Natural killer cell (primary cell): ENCODE measurements around the gene KRT74. TPM values are rescaled to one million over a fixed set of nuclear protein-coding genes. Genes with fewer than 3 reads are reported as not detected.
"Not testable (repeated sequence)": the region's sequence is repeated elsewhere in the genome, so short reads cannot be mapped to it uniquely, and the experiment has no call there.

Experiments
- ATAC-seq, 3 donors: fragments of 150-1000 bp in 2 of 3; fragments of 200-7000 bp in 1 of 3; cut with Tn5 transposase; 1 replicate in 1 of 3; 2 replicates in 2 of 3; pipeline ENCODE4 v1.10.0; 2021; ENCODE audit warnings: mild to moderate bottlenecking in 2 of 3, moderate library complexity in 2 of 3
- DNase-seq, 2 donors: peaks; one replicate each; pipeline versions ENCODE4 v3.0.0 to v3.0.0-alpha.2; 2013 to 2021; ENCODE audit warnings: mixed read lengths in 1 of 2
- H3K27ac ChIP-seq: one replicate; pipeline ENCODE4 v1.5.1; 2013; ENCODE audit warnings: mild to moderate bottlenecking, low read length
- H3K27me3 ChIP-seq: one replicate; pipeline ENCODE4 v1.6.1; 2013; ENCODE audit warnings: low read length; ENCODE audit not compliant: control insufficient read depth, insufficient read depth
- H3K36me3 ChIP-seq: one replicate; pipeline ENCODE4 v1.6.1; 2013; ENCODE audit warnings: low read length; ENCODE audit not compliant: control insufficient read depth, insufficient read depth
- H3K4me1 ChIP-seq: one replicate; pipeline ENCODE4 v1.6.1; 2013; ENCODE audit warnings: low read length; ENCODE audit not compliant: control insufficient read depth, insufficient read depth
- H3K4me3 ChIP-seq: one replicate; pipeline ENCODE4 v1.5.1; 2013; ENCODE audit warnings: low read length
- H3K9me3 ChIP-seq: one replicate; pipeline ENCODE4 v1.6.1; 2013; ENCODE audit warnings: low read length; ENCODE audit not compliant: control insufficient read depth, insufficient read depth
- H3K27ac Mint-ChIP-seq, 2 donors: one replicate each; pipeline ENCODE4 v1.8.0; 2022; ENCODE audit warnings: mild to moderate bottlenecking in 2 of 2, mixed read lengths in 2 of 2, moderate library complexity in 1 of 2
- H3K27me3 Mint-ChIP-seq, 2 donors: one replicate each; pipeline ENCODE4 v1.8.0; 2022; ENCODE audit warnings: low read depth in 2 of 2, mixed read lengths in 2 of 2
- H3K36me3 Mint-ChIP-seq: one replicate; pipeline ENCODE4 v1.8.0; 2022; ENCODE audit warnings: mixed read lengths
- H3K4me1 Mint-ChIP-seq, 2 donors: one replicate each; pipeline ENCODE4 v1.8.0; 2022; ENCODE audit warnings: mixed read lengths in 2 of 2
- H3K4me3 Mint-ChIP-seq: one replicate; pipeline ENCODE4 v1.8.0; 2022; ENCODE audit warnings: mild to moderate bottlenecking, moderate library complexity, mixed read lengths
- H3K9me3 Mint-ChIP-seq, 2 donors: one replicate each; pipeline ENCODE4 v1.8.0; 2022; ENCODE audit warnings: mixed read lengths in 2 of 2
- CTCF ChIP-seq: fragments of 200-600 bp; IDR thresholded peaks from one replicate; pipeline ENCODE4 v1.8.0; 2022; ENCODE audit warnings: antibody characterized with exemption
- WGBS: methylation state at CpG from one replicate; pipeline ENCODE4 v1.1.7; 2013; ENCODE audit warnings: missing lambda C conversion rate; ENCODE audit not compliant: insufficient coverage; 5-methylcytosine and 5-hydroxymethylcytosine counted together
- intact Hi-C: fragments of 100-400 bp; cut with micrococcal nuclease; formaldehyde crosslinking; loops from one replicate; pipeline ENCODE4 v1.14.2; 2022
- total RNA-seq, 4 donors: library from RNA; stranded (reverse); fragments of 120-200 nt in 1 of 4; gene quantifications; one replicate each; pipeline versions ENCODE4 v1.2.3 to v1.2.4, GENCODE V29; 2013 to 2022

KRT74 gene
- total RNA-seq, 3 donors from 2014 or later (not counting 1 experiment from before 2014, with no cell fraction given): 0.38 to 1.2 (median 0.38) TPM

GRCh38 chr12:52598966-52599365 lies 25.3 kb upstream of the KRT74 start:
- Histone ChIP-seq H3K9me3 (no peaks in the 10 kb centered on the region), H3K27me3 (peaks cover 10% of the 10 kb centered on the region), H3K4me1 (no peaks in the 10 kb centered on the region), H3K36me3 (no peaks in the 10 kb centered on the region), H3K4me3 (no peak overlapping the region), H3K27ac (no peak overlapping the region)
- H3K4me3 Mint-ChIP-seq: no peak overlapping the region
- DNase-seq (no peak), ATAC-seq (no peak)
- H3K9me3 Mint-ChIP-seq: no peaks in the 10 kb centered on the region
- peaks cover 4 to 11% of the 10 kb centered on the region in 2 donors for H3K4me1 Mint-ChIP-seq
- no peak overlapping the region for H3K27ac Mint-ChIP-seq
- WGBS: 91% methylated on average over 5 of the region's 5 CpGs
- TF ChIP-seq CTCF: no peak
- H3K27me3 Mint-ChIP-seq: peaks cover 0 to 28% of the 10 kb centered on the region in 2 donors
- no peaks in the 10 kb centered on the region for H3K36me3 Mint-ChIP-seq
- intact Hi-C loops: no loop called here

GRCh38 chr12:52594237-52594636 lies 20.6 kb upstream of the KRT74 start:
- H3K27me3 Mint-ChIP-seq, H3K4me3 Mint-ChIP-seq, H3K4me3 ChIP-seq, H3K36me3 ChIP-seq, H3K27ac Mint-ChIP-seq, intact Hi-C loops, H3K27ac ChIP-seq, ATAC-seq, DNase-seq, H3K27me3 ChIP-seq, H3K9me3 ChIP-seq, H3K4me1 ChIP-seq, H3K36me3 Mint-ChIP-seq, H3K9me3 Mint-ChIP-seq: not testable (repeated sequence)
- 99% methylated on average over 4 of the region's 4 CpGs for WGBS
- peaks cover 4 to 24% of the 10 kb centered on the region in 2 donors for H3K4me1 Mint-ChIP-seq

- peaks cover 0 to 2% of the 10 kb centered on the region in 2 donors for H3K27me3 Mint-ChIP-seq
- peaks cover 8% of the 10 kb centered on the region for H3K36me3 Mint-ChIP-seq
- no peak overlapping the region for H3K27ac Mint-ChIP-seq
- Histone ChIP-seq H3K27me3 (no peaks in the 10 kb centered on the region), H3K4me3 (no peak overlapping the region), H3K27ac (no peak overlapping the region), H3K4me1 (peaks cover 7% of the 10 kb centered on the region), H3K36me3 (no peaks in the 10 kb centered on the region), H3K9me3 (no peaks in the 10 kb centered on the region)
- ATAC-seq (no peak), DNase-seq (no peak)
- no peak for TF ChIP-seq CTCF
- no peaks in the 10 kb centered on the region for H3K9me3 Mint-ChIP-seq
- no peak overlapping the region for H3K4me3 Mint-ChIP-seq
- intact Hi-C loops: no loop called here
- 92% methylated on average over 11 of the region's 11 CpGs for WGBS
- peaks cover 15 to 35% of the 10 kb centered on the region in 2 donors for H3K4me1 Mint-ChIP-seq
Observed at GRCh38 chr12:52591521-52591920, 17.9 kb upstream of the KRT74 start.

- ATAC-seq: no peak
Observed at GRCh38 chr12:52590021-52590420, 16.4 kb upstream of the KRT74 start.

More at GRCh38 chr12:52590021-52590420, 16.4 kb upstream of the KRT74 start:
- intact Hi-C loops: no loop called here
- no peak overlapping the region for H3K4me3 Mint-ChIP-seq
- peaks cover 22% of the 10 kb centered on the region for H3K4me1 ChIP-seq
- H3K27ac Mint-ChIP-seq: peak overlapping the region in 1 of 2 donors; percentile 32
- no peak for TF ChIP-seq CTCF
- no peaks in the 10 kb centered on the region for H3K36me3 ChIP-seq
- DNase-seq: no peak
- H3K4me1 Mint-ChIP-seq: peaks cover 29 to 50% of the 10 kb centered on the region in 2 donors
- no peaks in the 10 kb centered on the region for H3K9me3 Mint-ChIP-seq
- H3K27ac ChIP-seq: no peak overlapping the region
- no peaks in the 10 kb centered on the region for H3K9me3 ChIP-seq
- H3K36me3 Mint-ChIP-seq: peaks cover 8% of the 10 kb centered on the region
- no peak overlapping the region for H3K4me3 ChIP-seq
- WGBS: 85% methylated on average over 6 of the region's 6 CpGs
- H3K27me3 Mint-ChIP-seq: peaks cover 0 to 2% of the 10 kb centered on the region in 2 donors
- no peaks in the 10 kb centered on the region for H3K27me3 ChIP-seq
